ENCODE results near the gene PSMD7. TPM values are rescaled to one million over a fixed set of nuclear protein-coding genes. Genes with fewer than 3 reads are reported as not detected.

The PSMD7 gene
- total and polyA plus RNA-seq, 2 donors (not counting 3 experiments of a cell fraction or from before 2014, with no cell fraction given), result 89.8 to 119 TPM

GRCh38 chr16:74279805-74280204, 16.8 kb upstream of the PSMD7 start:
- TF ChIP-seq MAX (IDR thresholded peaks at IDR 0.05; ENCODE audit: insufficient read depth, insufficient read length), result no peak
- no peak for TF ChIP-seq FOS (IDR thresholded peaks at IDR 0.05; ENCODE audit: borderline replicate concordance, insufficient read depth, low read length)
- no peak for TF ChIP-seq EZH2 (IDR thresholded peaks at IDR 0.05; ENCODE audit: borderline replicate concordance, low read depth, low read length, severe bottlenecking)
- no peak for TF ChIP-seq POLR2AphosphoS5 (IDR thresholded peaks at IDR 0.05; ENCODE audit: insufficient read depth, low read depth, low read length)
- no peak for TF ChIP-seq POLR2A (IDR thresholded peaks at IDR 0.05; ENCODE audit: low read depth, low read length)
- TF ChIP-seq JUN (IDR thresholded peaks at IDR 0.05; ENCODE audit: borderline replicate concordance, insufficient read depth, insufficient read length, low read depth), result no peak
- Histone ChIP-seq H3K9ac (replicated peaks; ENCODE audit: extremely low read depth, insufficient read depth, low read length) (no peak overlapping the region), H3K9me1 (replicated peaks; ENCODE audit: control insufficient read depth, extremely low read depth, insufficient read depth, low read length) (no peaks in the 10 kb centered on the region), H3K27me3 (ENCODE audit: control insufficient read depth in 2 of 2, insufficient read depth in 2 of 2, low read length in 2 of 2) (peaks cover 3 to 8% of the 10 kb centered on the region in 2 experiments), H3K27ac (ENCODE audit: insufficient read depth, low read depth, low read length) (no peak overlapping the region), H3K4me2 (ENCODE audit: insufficient read depth, low read length) (no peak overlapping the region), H2AFZ (ENCODE audit: low read depth, low read length) (no peak overlapping the region), H3K9me3 (replicated peaks; ENCODE audit: control insufficient read depth, insufficient read depth, low read length) (no peaks in the 10 kb centered on the region), H3K36me3 (ENCODE audit: control insufficient read depth in 2 of 2, extremely low read depth in 1 of 2, insufficient read depth in 2 of 2, low read length in 2 of 2) (no peaks in the 10 kb centered on the region), H3K4me1 (ENCODE audit: control insufficient read depth, extremely low read depth, insufficient read depth, low read length) (no peaks in the 10 kb centered on the region), H3K79me2 (ENCODE audit: control insufficient read depth, insufficient read depth, low read length) (no peaks in the 10 kb centered on the region), H4K20me1 (replicated peaks; ENCODE audit: control insufficient read depth, extremely low read depth, insufficient read depth, low read length) (no peaks in the 10 kb centered on the region), H3K4me3 (replicated peaks in 1 of 3; ENCODE audit: insufficient read depth in 1 of 3, low read depth in 1 of 3, low read length in 3 of 3) (no peak overlapping the region)
- dilution Hi-C loops (cut with MboI; ENCODE audit: extremely low pct_ligation_motif_present, low sequenced_read_pairs) (no loop called here), intact Hi-C loops (cut with micrococcal nuclease) (no loop called here)
- no peak for DNase-seq (ENCODE audit: low read depth, low spot score)
- BruUV-seq (replicated peaks), result no TSS peak
- POLR2A ChIA-PET, result no interaction called here
- no peak for FAIRE-seq
- CTCF ChIA-PET, result no interaction called here

- Histone ChIP-seq H2AFZ (ENCODE audit: low read depth, low read length) (no peak overlapping the region), H3K79me2 (ENCODE audit: control insufficient read depth, insufficient read depth, low read length) (no peaks in the 10 kb centered on the region), H3K9me3 (replicated peaks; ENCODE audit: control insufficient read depth, insufficient read depth, low read length) (no peaks in the 10 kb centered on the region), H3K27ac (ENCODE audit: insufficient read depth, low read depth, low read length) (no peak overlapping the region), H3K27me3 (ENCODE audit: control insufficient read depth in 2 of 2, insufficient read depth in 2 of 2, low read length in 2 of 2) (peaks cover 3 to 8% of the 10 kb centered on the region in 2 experiments), H3K4me1 (ENCODE audit: control insufficient read depth, extremely low read depth, insufficient read depth, low read length) (no peaks in the 10 kb centered on the region), H3K4me3 (replicated peaks in 1 of 3; ENCODE audit: insufficient read depth in 1 of 3, low read depth in 1 of 3, low read length in 3 of 3) (no peak overlapping the region), H3K9me1 (replicated peaks; ENCODE audit: control insufficient read depth, extremely low read depth, insufficient read depth, low read length) (no peaks in the 10 kb centered on the region), H3K36me3 (ENCODE audit: control insufficient read depth in 2 of 2, extremely low read depth in 1 of 2, insufficient read depth in 2 of 2, low read length in 2 of 2) (no peaks in the 10 kb centered on the region), H3K4me2 (ENCODE audit: insufficient read depth, low read length) (no peak overlapping the region), H4K20me1 (replicated peaks; ENCODE audit: control insufficient read depth, extremely low read depth, insufficient read depth, low read length) (no peaks in the 10 kb centered on the region), H3K9ac (replicated peaks; ENCODE audit: extremely low read depth, insufficient read depth, low read length) (no peak overlapping the region)
- intact Hi-C loops (cut with micrococcal nuclease), result no loop called here
- dilution Hi-C loops (cut with MboI; ENCODE audit: extremely low pct_ligation_motif_present, low sequenced_read_pairs), result no loop called here
- no peak for TF ChIP-seq MYC (IDR thresholded peaks at IDR 0.05; ENCODE audit: low read depth, low read length)
- no peak for TF ChIP-seq MAX (IDR thresholded peaks at IDR 0.05; ENCODE audit: insufficient read depth, insufficient read length)
- no peak for TF ChIP-seq GATA2 (IDR thresholded peaks at IDR 0.05; ENCODE audit: insufficient read depth, insufficient read length, low read depth, low read length)
- TF ChIP-seq FOS (IDR thresholded peaks at IDR 0.05; ENCODE audit: borderline replicate concordance, insufficient read depth, low read length), result no peak
- TF ChIP-seq CTCF (IDR thresholded peaks at IDR 0.05; ENCODE audit: extremely low read depth in 1 of 2, insufficient read depth in 1 of 2, low read depth in 1 of 2, low read length in 2 of 2), result no peak
- TF ChIP-seq JUN (IDR thresholded peaks at IDR 0.05; ENCODE audit: borderline replicate concordance, insufficient read depth, insufficient read length, low read depth), result no peak
- TF ChIP-seq POLR2A (IDR thresholded peaks at IDR 0.05; ENCODE audit: low read depth, low read length), result no peak
- no peak for TF ChIP-seq EZH2 (IDR thresholded peaks at IDR 0.05; ENCODE audit: borderline replicate concordance, low read depth, low read length, severe bottlenecking)
- no peak for TF ChIP-seq POLR2AphosphoS5 (IDR thresholded peaks at IDR 0.05; ENCODE audit: insufficient read depth, low read depth, low read length)
- BruUV-seq (replicated peaks), result no TSS peak
- FAIRE-seq, result no peak
- DNase-seq (ENCODE audit: low read depth, low spot score), result no peak
- ChIA-PET CTCF (no interaction called here), POLR2A (no interaction called here)
Measured at GRCh38 chr16:74280448-74280847, 16.2 kb upstream of the PSMD7 start.

All from endothelial cell of umbilical vein (primary cell).